ENCODE measurements around the gene SLC6A18.
"Not testable (repeated sequence)": the region's sequence is repeated elsewhere in the genome, so short reads cannot be mapped to it uniquely, and the experiment has no call there.

The SLC6A18 gene

GRCh38 chr5:1259806-1260480 lies 34.8 kb downstream of the SLC6A18 start:
- no peak for DNase-seq

- no peak for DNase-seq
These were observed 36.5 kb downstream of the SLC6A18 start for GRCh38 chr5:1261643-1262042.

GRCh38 chr5:1262381-1262780 lies 37.2 kb downstream of the SLC6A18 start:
- DNase-seq = no peak

GRCh38 chr5:1264211-1264610 lies 39.0 kb downstream of the SLC6A18 start:
- DNase-seq = no peak

- no peak for DNase-seq
These were observed 39.8 kb downstream of the SLC6A18 start for GRCh38 chr5:1265026-1265425.

GRCh38 chr5:1265461-1266455 lies 40.6 kb downstream of the SLC6A18 start:
- no peak for DNase-seq

- no peak for DNase-seq
These were observed 41.6 kb downstream of the SLC6A18 start for GRCh38 chr5:1266791-1267190.

- DNase-seq = not testable (repeated sequence)
These were observed 42.3 kb downstream of the SLC6A18 start for GRCh38 chr5:1267464-1267863.

- DNase-seq = no peak
These were observed 42.9 kb downstream of the SLC6A18 start for GRCh38 chr5:1268056-1268455.

GRCh38 chr5:1268666-1269065 lies 43.5 kb downstream of the SLC6A18 start:
- DNase-seq = peak; percentile 34

- no peak for DNase-seq
These were observed 45.2 kb downstream of the SLC6A18 start for GRCh38 chr5:1270426-1270825.

- DNase-seq = no peak
These were observed 46.0 kb downstream of the SLC6A18 start for GRCh38 chr5:1270933-1271914.

GRCh38 chr5:1272201-1272600 lies 47.0 kb downstream of the SLC6A18 start:
- DNase-seq = no peak

- DNase-seq = no peak
These were observed 48.6 kb downstream of the SLC6A18 start for GRCh38 chr5:1273745-1274144.

- DNase-seq = no peak
These were observed 49.3 kb downstream of the SLC6A18 start for GRCh38 chr5:1274471-1274870.

GRCh38 chr5:1275397-1276391 lies 50.5 kb downstream of the SLC6A18 start:
- DNase-seq = not testable (repeated sequence)

GRCh38 chr5:1276930-1277329 lies 51.7 kb downstream of the SLC6A18 start:
- no peak for DNase-seq

GRCh38 chr5:1277331-1277730 lies 52.1 kb downstream of the SLC6A18 start:
- no peak for DNase-seq

- no peak for DNase-seq
These were observed 52.6 kb downstream of the SLC6A18 start for GRCh38 chr5:1277781-1278180.

- no peak for DNase-seq
These were observed 53.0 kb downstream of the SLC6A18 start for GRCh38 chr5:1278216-1278615.

- DNase-seq = no peak
These were observed 53.7 kb downstream of the SLC6A18 start for GRCh38 chr5:1278656-1279442.
